ENCODE results near the gene LRRC45.
A peak's percentile ranks its signal among the peaks of the same experiment; 100 is the strongest.

LRRC45 gene

DNA sequence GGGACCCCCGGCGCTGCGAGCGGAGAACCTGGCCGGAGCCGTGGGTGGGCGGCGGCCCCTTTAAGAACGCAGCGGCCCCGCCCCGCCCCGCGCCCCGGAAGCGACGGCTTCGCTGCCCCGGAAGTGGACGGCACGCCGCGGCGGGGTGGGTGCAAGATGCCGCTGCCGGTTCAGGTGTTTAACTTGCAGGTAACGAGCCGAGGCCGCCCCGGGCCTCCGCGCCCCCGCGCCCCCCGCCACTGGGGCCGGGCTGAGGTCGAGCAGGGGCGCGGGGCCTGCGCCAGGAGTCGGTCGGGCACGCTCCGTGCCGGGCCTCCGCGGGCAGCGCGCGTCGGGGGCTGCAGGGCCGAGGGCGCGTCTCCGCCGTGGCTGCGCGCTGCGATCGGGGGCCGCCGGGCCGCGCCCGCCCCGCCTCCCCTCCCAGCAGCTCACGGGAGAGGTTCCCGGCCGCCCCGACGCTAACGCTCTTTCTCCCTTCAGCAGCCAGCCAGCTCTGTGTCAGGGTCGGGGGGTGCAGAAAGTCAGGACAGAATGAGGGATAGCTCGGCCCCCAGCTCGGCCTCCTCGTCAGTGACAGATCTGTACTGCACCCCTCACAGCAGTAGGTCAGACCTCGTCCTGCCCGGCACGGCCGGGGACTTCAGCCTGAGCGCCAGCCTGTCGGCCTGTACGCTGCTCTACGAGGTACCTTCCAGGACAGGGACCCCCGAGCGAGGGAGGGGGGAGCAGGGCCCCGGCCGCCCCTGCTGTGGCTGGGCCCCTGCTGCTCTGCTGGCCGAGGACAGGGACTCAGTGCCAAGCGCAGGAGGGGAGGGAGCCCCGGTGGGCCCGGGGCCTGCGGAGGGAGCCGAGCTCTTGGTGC lies 28.9 kb downstream of the LRRC45 start, which contains the start of the genes GPS1 and RFNG (continued):
- TF ChIP-seq SALL2 (tag by site-specific recombination; IDR thresholded peaks at IDR 0.05; ENCODE audit: borderline replicate concordance) = no peak
- TF ChIP-seq ZNF837 (tag by site-specific recombination; IDR thresholded peaks at IDR 0.05) = no peak
- TF ChIP-seq, protein P1, sequence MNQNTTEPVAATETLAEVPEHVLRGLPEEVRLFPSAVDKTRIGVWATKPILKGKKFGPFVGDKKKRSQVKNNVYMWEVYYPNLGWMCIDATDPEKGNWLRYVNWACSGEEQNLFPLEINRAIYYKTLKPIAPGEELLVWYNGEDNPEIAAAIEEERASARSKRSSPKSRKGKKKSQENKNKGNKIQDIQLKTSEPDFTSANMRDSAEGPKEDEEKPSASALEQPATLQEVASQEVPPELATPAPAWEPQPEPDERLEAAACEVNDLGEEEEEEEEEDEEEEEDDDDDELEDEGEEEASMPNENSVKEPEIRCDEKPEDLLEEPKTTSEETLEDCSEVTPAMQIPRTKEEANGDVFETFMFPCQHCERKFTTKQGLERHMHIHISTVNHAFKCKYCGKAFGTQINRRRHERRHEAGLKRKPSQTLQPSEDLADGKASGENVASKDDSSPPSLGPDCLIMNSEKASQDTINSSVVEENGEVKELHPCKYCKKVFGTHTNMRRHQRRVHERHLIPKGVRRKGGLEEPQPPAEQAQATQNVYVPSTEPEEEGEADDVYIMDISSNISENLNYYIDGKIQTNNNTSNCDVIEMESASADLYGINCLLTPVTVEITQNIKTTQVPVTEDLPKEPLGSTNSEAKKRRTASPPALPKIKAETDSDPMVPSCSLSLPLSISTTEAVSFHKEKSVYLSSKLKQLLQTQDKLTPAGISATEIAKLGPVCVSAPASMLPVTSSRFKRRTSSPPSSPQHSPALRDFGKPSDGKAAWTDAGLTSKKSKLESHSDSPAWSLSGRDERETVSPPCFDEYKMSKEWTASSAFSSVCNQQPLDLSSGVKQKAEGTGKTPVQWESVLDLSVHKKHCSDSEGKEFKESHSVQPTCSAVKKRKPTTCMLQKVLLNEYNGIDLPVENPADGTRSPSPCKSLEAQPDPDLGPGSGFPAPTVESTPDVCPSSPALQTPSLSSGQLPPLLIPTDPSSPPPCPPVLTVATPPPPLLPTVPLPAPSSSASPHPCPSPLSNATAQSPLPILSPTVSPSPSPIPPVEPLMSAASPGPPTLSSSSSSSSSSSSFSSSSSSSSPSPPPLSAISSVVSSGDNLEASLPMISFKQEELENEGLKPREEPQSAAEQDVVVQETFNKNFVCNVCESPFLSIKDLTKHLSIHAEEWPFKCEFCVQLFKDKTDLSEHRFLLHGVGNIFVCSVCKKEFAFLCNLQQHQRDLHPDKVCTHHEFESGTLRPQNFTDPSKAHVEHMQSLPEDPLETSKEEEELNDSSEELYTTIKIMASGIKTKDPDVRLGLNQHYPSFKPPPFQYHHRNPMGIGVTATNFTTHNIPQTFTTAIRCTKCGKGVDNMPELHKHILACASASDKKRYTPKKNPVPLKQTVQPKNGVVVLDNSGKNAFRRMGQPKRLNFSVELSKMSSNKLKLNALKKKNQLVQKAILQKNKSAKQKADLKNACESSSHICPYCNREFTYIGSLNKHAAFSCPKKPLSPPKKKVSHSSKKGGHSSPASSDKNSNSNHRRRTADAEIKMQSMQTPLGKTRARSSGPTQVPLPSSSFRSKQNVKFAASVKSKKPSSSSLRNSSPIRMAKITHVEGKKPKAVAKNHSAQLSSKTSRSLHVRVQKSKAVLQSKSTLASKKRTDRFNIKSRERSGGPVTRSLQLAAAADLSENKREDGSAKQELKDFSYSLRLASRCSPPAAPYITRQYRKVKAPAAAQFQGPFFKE (tag by site-specific recombination; IDR thresholded peaks at IDR 0.05; ENCODE audit: borderline replicate concordance) = no peak
- no peak for TF ChIP-seq ZNF221 (tag by site-specific recombination; IDR thresholded peaks at IDR 0.05; ENCODE audit: borderline replicate concordance)
- TF ChIP-seq, protein P2, sequence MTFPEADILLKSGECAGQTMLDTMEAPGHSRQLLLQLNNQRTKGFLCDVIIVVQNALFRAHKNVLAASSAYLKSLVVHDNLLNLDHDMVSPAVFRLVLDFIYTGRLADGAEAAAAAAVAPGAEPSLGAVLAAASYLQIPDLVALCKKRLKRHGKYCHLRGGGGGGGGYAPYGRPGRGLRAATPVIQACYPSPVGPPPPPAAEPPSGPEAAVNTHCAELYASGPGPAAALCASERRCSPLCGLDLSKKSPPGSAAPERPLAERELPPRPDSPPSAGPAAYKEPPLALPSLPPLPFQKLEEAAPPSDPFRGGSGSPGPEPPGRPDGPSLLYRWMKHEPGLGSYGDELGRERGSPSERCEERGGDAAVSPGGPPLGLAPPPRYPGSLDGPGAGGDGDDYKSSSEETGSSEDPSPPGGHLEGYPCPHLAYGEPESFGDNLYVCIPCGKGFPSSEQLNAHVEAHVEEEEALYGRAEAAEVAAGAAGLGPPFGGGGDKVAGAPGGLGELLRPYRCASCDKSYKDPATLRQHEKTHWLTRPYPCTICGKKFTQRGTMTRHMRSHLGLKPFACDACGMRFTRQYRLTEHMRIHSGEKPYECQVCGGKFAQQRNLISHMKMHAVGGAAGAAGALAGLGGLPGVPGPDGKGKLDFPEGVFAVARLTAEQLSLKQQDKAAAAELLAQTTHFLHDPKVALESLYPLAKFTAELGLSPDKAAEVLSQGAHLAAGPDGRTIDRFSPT (tag by site-specific recombination; IDR thresholded peaks at IDR 0.05) = no peak
- no peak for TF ChIP-seq KLF9 (tag by site-specific recombination; IDR thresholded peaks at IDR 0.05; ENCODE audit: low read depth)
- TF ChIP-seq SCRT2 (tag by site-specific recombination; IDR thresholded peaks at IDR 0.05) = no peak
- TF ChIP-seq, protein P3, sequence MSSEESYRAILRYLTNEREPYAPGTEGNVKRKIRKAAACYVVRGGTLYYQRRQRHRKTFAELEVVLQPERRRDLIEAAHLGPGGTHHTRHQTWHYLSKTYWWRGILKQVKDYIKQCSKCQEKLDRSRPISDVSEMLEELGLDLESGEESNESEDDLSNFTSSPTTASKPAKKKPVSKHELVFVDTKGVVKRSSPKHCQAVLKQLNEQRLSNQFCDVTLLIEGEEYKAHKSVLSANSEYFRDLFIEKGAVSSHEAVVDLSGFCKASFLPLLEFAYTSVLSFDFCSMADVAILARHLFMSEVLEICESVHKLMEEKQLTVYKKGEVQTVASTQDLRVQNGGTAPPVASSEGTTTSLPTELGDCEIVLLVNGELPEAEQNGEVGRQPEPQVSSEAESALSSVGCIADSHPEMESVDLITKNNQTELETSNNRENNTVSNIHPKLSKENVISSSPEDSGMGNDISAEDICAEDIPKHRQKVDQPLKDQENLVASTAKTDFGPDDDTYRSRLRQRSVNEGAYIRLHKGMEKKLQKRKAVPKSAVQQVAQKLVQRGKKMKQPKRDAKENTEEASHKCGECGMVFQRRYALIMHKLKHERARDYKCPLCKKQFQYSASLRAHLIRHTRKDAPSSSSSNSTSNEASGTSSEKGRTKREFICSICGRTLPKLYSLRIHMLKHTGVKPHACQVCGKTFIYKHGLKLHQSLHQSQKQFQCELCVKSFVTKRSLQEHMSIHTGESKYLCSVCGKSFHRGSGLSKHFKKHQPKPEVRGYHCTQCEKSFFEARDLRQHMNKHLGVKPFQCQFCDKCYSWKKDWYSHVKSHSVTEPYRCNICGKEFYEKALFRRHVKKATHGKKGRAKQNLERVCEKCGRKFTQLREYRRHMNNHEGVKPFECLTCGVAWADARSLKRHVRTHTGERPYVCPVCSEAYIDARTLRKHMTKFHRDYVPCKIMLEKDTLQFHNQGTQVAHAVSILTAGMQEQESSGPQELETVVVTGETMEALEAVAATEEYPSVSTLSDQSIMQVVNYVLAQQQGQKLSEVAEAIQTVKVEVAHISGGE (tag by site-specific recombination; conservative IDR thresholded peaks at IDR 0.05; ENCODE audit: low read depth) = 0 out of 2 replicates have a peak, but pooled peaks have one; percentile 39
- TF ChIP-seq ZBTB17 (tag by site-specific recombination; IDR thresholded peaks at IDR 0.05) = 0 out of 2 replicates have a peak, but pooled peaks have one; percentile 14
- no peak for TF ChIP-seq ZNF544 (tag by site-specific recombination; IDR thresholded peaks at IDR 0.05)
- TF ChIP-seq, protein P4, sequence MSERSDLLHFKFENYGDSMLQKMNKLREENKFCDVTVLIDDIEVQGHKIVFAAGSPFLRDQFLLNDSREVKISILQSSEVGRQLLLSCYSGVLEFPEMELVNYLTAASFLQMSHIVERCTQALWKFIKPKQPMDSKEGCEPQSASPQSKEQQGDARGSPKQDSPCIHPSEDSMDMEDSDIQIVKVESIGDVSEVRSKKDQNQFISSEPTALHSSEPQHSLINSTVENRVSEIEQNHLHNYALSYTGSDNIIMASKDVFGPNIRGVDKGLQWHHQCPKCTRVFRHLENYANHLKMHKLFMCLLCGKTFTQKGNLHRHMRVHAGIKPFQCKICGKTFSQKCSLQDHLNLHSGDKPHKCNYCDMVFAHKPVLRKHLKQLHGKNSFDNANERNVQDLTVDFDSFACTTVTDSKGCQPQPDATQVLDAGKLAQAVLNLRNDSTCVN (tag by site-specific recombination; optimal IDR thresholded peaks at IDR 0.05) = peak; percentile 66
- TF ChIP-seq, protein P5, sequence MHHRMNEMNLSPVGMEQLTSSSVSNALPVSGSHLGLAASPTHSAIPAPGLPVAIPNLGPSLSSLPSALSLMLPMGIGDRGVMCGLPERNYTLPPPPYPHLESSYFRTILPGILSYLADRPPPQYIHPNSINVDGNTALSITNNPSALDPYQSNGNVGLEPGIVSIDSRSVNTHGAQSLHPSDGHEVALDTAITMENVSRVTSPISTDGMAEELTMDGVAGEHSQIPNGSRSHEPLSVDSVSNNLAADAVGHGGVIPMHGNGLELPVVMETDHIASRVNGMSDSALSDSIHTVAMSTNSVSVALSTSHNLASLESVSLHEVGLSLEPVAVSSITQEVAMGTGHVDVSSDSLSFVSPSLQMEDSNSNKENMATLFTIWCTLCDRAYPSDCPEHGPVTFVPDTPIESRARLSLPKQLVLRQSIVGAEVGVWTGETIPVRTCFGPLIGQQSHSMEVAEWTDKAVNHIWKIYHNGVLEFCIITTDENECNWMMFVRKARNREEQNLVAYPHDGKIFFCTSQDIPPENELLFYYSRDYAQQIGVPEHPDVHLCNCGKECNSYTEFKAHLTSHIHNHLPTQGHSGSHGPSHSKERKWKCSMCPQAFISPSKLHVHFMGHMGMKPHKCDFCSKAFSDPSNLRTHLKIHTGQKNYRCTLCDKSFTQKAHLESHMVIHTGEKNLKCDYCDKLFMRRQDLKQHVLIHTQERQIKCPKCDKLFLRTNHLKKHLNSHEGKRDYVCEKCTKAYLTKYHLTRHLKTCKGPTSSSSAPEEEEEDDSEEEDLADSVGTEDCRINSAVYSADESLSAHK (tag by site-specific recombination; IDR thresholded peaks at IDR 0.05) = no peak
- no peak for TF ChIP-seq ZNF350 (tag by site-specific recombination; IDR thresholded peaks at IDR 0.05)
- no peak for TF ChIP-seq ZNF514 (tag by site-specific recombination; IDR thresholded peaks at IDR 0.05)
- no peak for TF ChIP-seq WT1 (tag by site-specific recombination; IDR thresholded peaks at IDR 0.05)
- TF ChIP-seq ZNF629 (tag by site-specific recombination; IDR thresholded peaks at IDR 0.05) = no peak
- no peak for TF ChIP-seq RBAK (tag by site-specific recombination; IDR thresholded peaks at IDR 0.05)
- TF ChIP-seq, protein P6, sequence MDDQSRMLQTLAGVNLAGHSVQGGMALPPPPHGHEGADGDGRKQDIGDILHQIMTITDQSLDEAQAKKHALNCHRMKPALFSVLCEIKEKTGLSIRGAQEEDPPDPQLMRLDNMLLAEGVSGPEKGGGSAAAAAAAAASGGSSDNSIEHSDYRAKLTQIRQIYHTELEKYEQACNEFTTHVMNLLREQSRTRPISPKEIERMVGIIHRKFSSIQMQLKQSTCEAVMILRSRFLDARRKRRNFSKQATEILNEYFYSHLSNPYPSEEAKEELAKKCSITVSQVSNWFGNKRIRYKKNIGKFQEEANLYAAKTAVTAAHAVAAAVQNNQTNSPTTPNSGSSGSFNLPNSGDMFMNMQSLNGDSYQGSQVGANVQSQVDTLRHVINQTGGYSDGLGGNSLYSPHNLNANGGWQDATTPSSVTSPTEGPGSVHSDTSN (CRISPR knock-in tag; IDR thresholded peaks at IDR 0.05) = peak; percentile 55; the same call in 1 of the 2 replicates
- TF ChIP-seq ZNF23 (tag by site-specific recombination; IDR thresholded peaks at IDR 0.05; ENCODE audit: borderline replicate concordance) = no peak
- no peak for TF ChIP-seq ZNF157 (tag by site-specific recombination; IDR thresholded peaks at IDR 0.05)
- TF ChIP-seq ZSCAN30 (tag by site-specific recombination; IDR thresholded peaks at IDR 0.05) = no peak
- no peak for TF ChIP-seq ZNF292 (tag by site-specific recombination; IDR thresholded peaks at IDR 0.05; ENCODE audit: borderline replicate concordance, low read depth)

Measured in HEK293 (cell line).